ENCODE data around the gene TMEM225B.

Gene TMEM225B

GRCh38 chr7:99625961-99626360, 27.9 kb downstream of the TMEM225B start:
- Histone ChIP-seq H3K27ac (ENCODE audit: extremely low read depth, low read depth, low read length) (no peak overlapping the region), H3K4me3 (ENCODE audit: low read depth, low read length) (no peak overlapping the region), H3K36me3 (ENCODE audit: control insufficient read depth in 2 of 2, insufficient read depth in 1 of 2, low read length in 2 of 2) (peaks cover 53 to 96% of the 10 kb centered on the region in 2 experiments), H3K9me3 (ENCODE audit: control insufficient read depth, insufficient read depth, low read depth, low read length) (no peaks in the 10 kb centered on the region), H3K4me1 (ENCODE audit: control insufficient read depth, insufficient read depth, low read length) (no peaks in the 10 kb centered on the region)
- CTCF ChIA-PET: no interaction called here
- POLR2A ChIA-PET: no interaction called here
- TF ChIP-seq PRDM4 (tag by site-specific recombination; IDR thresholded peaks at IDR 0.05): no peak
- TF ChIP-seq ZNF791 (tag by site-specific recombination; IDR thresholded peaks at IDR 0.05): no peak
- TF ChIP-seq KLF16 (tag by site-specific recombination; IDR thresholded peaks at IDR 0.05): no peak
- TF ChIP-seq ZNF610 (tag by site-specific recombination; IDR thresholded peaks at IDR 0.05; ENCODE audit: borderline replicate concordance): no peak
- TF ChIP-seq ZNF140 (tag by site-specific recombination; IDR thresholded peaks at IDR 0.05): no peak
- TF ChIP-seq EGR2 (tag by site-specific recombination; IDR thresholded peaks at IDR 0.05; ENCODE audit: low read depth): no peak
- TF ChIP-seq ZNF555 (tag by site-specific recombination; conservative IDR thresholded peaks at IDR 0.05): no peak

GRCh38 chr7:99626661-99627060, 28.6 kb downstream of the TMEM225B start:
- Histone ChIP-seq H3K4me1 (ENCODE audit: control insufficient read depth, insufficient read depth, low read length) (no peaks in the 10 kb centered on the region), H3K36me3 (ENCODE audit: control insufficient read depth in 2 of 2, insufficient read depth in 1 of 2, low read length in 2 of 2) (peaks cover 48 to 96% of the 10 kb centered on the region in 2 experiments), H3K4me3 (ENCODE audit: low read depth, low read length) (no peak overlapping the region), H3K27ac (ENCODE audit: extremely low read depth, low read depth, low read length) (no peak overlapping the region), H3K9me3 (ENCODE audit: control insufficient read depth, insufficient read depth, low read depth, low read length) (no peaks in the 10 kb centered on the region)
- TF ChIP-seq KLF16 (tag by site-specific recombination; IDR thresholded peaks at IDR 0.05): no peak
- TF ChIP-seq ZNF416 (tag by site-specific recombination; IDR thresholded peaks at IDR 0.05): no peak
- TF ChIP-seq ZNF768 (tag by site-specific recombination; IDR thresholded peaks at IDR 0.05): peak; percentile 92
- ChIA-PET CTCF (no interaction called here), POLR2A (interaction anchor here (1.1 kb wide), 1 partner anchor 10 kb away, joined by 6 read pairs; the partner anchor contains the start of gene ZSCAN25)

DNA sequence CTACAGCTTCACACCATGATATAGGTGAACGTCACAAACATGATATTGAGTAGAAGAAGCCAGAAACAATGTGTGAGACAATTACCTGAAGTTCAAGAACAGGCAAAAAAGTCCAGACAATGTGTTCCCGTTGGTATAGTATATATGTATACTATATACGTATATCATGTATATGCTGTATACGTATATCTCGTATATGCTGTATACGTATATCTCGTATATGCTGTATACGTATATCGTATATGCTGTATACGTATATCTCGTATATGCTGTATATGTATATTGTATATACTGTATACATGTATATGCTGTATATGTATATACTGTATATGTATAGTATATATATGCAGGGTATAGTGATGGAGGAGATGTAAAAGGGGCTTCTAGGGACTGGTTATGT, 29.4 kb downstream of the TMEM225B start:
- ChIA-PET POLR2A (interaction anchor here (1.1 kb wide), 1 partner anchor 11 kb away, joined by 6 read pairs; the partner anchor contains the start of gene ZSCAN25), CTCF (no interaction called here)
- H3K36me3 ChIP-seq (ENCODE audit: control insufficient read depth in 2 of 2, insufficient read depth in 1 of 2, low read length in 2 of 2): peaks cover 48 to 91% of the 10 kb centered on the region in 2 experiments

More for the DNA sequence above, 29.4 kb downstream of the TMEM225B start:
- Histone ChIP-seq H3K4me1 (ENCODE audit: control insufficient read depth, insufficient read depth, low read length) (no peaks in the 10 kb centered on the region), H3K27ac (ENCODE audit: extremely low read depth, low read depth, low read length) (no peak overlapping the region), H3K9me3 (ENCODE audit: control insufficient read depth, insufficient read depth, low read depth, low read length) (no peaks in the 10 kb centered on the region), H3K4me3 (ENCODE audit: low read depth, low read length) (no peak overlapping the region)
- TF ChIP-seq, protein P1, sequence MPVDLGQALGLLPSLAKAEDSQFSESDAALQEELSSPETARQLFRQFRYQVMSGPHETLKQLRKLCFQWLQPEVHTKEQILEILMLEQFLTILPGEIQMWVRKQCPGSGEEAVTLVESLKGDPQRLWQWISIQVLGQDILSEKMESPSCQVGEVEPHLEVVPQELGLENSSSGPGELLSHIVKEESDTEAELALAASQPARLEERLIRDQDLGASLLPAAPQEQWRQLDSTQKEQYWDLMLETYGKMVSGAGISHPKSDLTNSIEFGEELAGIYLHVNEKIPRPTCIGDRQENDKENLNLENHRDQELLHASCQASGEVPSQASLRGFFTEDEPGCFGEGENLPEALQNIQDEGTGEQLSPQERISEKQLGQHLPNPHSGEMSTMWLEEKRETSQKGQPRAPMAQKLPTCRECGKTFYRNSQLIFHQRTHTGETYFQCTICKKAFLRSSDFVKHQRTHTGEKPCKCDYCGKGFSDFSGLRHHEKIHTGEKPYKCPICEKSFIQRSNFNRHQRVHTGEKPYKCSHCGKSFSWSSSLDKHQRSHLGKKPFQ (tag by site-specific recombination; IDR thresholded peaks at IDR 0.05): no peak
- no peak for TF ChIP-seq ZNF112 (tag by site-specific recombination; IDR thresholded peaks at IDR 0.05)
- TF ChIP-seq ZNF146 (tag by site-specific recombination; IDR thresholded peaks at IDR 0.05): no peak
- TF ChIP-seq ZNF302 (tag by site-specific recombination; IDR thresholded peaks at IDR 0.05; ENCODE audit: low read depth): no peak
- no peak for TF ChIP-seq SP7 (tag by site-specific recombination; IDR thresholded peaks at IDR 0.05)
- TF ChIP-seq ZNF138 (tag by site-specific recombination; IDR thresholded peaks at IDR 0.05; ENCODE audit: borderline replicate concordance): no peak
- TF ChIP-seq ZNF354C (tag by site-specific recombination; IDR thresholded peaks at IDR 0.05; ENCODE audit: borderline replicate concordance, low read depth): no peak
- TF ChIP-seq KLF9 (tag by site-specific recombination; IDR thresholded peaks at IDR 0.05; ENCODE audit: low read depth): no peak
- TF ChIP-seq ZFP41 (tag by site-specific recombination; IDR thresholded peaks at IDR 0.05; ENCODE audit: borderline replicate concordance): no peak
- TF ChIP-seq GLIS1 (tag by site-specific recombination; IDR thresholded peaks at IDR 0.05): no peak
- no peak for TF ChIP-seq ZNF623 (tag by site-specific recombination; IDR thresholded peaks at IDR 0.05)
- no peak for TF ChIP-seq ZNF768 (tag by site-specific recombination; IDR thresholded peaks at IDR 0.05)
- TF ChIP-seq YY1 (tag by site-specific recombination; IDR thresholded peaks at IDR 0.05): no peak
- TF ChIP-seq ZNF621 (tag by site-specific recombination; IDR thresholded peaks at IDR 0.05): no peak
- TF ChIP-seq ZNF521 (tag by site-specific recombination; IDR thresholded peaks at IDR 0.05): no peak
- no peak for TF ChIP-seq ZNF664 (tag by site-specific recombination; IDR thresholded peaks at IDR 0.05)
- TF ChIP-seq KLF7 (tag by site-specific recombination; IDR thresholded peaks at IDR 0.05; ENCODE audit: borderline replicate concordance): no peak
- TF ChIP-seq, protein P2, sequence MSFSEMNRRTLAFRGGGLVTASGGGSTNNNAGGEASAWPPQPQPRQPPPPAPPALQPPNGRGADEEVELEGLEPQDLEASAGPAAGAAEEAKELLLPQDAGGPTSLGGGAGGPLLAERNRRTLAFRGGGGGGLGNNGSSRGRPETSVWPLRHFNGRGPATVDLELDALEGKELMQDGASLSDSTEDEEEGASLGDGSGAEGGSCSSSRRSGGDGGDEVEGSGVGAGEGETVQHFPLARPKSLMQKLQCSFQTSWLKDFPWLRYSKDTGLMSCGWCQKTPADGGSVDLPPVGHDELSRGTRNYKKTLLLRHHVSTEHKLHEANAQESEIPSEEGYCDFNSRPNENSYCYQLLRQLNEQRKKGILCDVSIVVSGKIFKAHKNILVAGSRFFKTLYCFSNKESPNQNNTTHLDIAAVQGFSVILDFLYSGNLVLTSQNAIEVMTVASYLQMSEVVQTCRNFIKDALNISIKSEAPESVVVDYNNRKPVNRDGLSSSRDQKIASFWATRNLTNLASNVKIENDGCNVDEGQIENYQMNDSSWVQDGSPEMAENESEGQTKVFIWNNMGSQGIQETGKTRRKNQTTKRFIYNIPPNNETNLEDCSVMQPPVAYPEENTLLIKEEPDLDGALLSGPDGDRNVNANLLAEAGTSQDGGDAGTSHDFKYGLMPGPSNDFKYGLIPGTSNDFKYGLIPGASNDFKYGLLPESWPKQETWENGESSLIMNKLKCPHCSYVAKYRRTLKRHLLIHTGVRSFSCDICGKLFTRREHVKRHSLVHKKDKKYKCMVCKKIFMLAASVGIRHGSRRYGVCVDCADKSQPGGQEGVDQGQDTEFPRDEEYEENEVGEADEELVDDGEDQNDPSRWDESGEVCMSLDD (tag by site-specific recombination; IDR thresholded peaks at IDR 0.05): no peak
- no peak for TF ChIP-seq WT1 (tag by site-specific recombination; IDR thresholded peaks at IDR 0.05)

Measured in HEK293 (cell line).